ENCODE measurements around the gene SMIM10L2A.
"Not testable (repeated sequence)": the region's sequence is repeated elsewhere in the genome, so short reads cannot be mapped to it uniquely, and the experiment has no call there.

SMIM10L2A gene

GRCh38 chrX:135423173-135423864, 1.6 kb downstream of the SMIM10L2A start:
- not testable (repeated sequence) for DNase-seq

DNA sequence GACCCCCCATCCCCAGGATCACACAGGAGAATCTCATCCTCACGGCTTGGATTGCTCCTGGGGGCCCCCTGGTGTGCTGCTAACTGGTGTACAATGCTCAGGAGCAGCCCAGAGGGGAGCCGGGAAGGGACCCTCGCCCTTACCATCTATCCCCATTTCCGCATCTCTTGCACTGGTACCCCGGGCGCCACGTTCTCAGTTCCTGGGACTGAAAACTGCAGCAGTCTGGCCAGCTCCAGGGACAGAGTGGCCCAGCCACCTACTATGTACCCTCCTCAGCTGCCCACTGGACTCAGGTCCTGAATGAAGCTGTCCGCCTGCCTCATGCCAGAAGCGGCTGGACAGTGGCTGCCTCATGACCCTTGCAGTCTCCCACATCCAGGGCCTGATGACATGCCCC, 2.7 kb downstream of the SMIM10L2A start:
- DNase-seq = no peak

- DNase-seq = no peak
Measured at GRCh38 chrX:135425026-135425965, 3.6 kb downstream of the SMIM10L2A start.

DNA sequence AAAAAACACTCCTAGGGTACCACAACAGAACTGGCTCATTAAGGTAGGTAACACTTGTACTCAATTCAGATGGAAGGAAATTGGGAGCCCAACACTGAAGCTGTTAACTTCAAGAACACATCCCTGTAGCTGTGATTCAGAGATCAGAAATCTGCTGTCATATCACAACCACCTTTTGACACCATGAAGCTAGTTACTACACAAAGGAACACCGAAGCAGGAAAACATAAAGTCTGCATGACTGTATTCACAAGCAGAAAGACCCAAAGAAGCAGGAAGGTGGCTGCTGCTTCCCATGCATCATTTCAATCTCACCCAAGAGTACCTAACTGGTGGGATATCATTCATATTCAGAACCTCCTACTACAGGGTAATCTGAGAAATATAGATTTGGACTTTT, 7.7 kb downstream of the SMIM10L2A start:
- DNase-seq = no peak

DNA sequence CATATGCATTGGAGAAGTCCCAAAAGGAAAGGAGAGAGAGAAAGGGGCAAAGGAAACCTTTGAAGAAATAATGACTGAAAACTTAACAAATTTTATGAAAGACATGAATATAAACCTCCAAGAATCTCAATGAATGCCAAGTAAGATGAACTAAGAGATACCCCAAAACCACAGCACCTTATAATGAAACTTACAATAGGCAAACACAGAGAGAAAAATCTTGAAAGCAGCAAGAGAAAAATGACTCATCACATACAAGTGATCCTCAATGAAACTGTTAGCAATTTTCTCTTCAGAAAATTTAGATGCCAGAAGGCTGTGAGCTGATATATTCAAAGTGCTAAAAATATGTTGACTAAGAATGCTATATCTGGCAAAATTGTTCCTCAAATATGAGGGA, 10.1 kb downstream of the SMIM10L2A start:
- no peak for DNase-seq

- no peak for DNase-seq
Measured at GRCh38 chrX:135432453-135432852, 10.7 kb downstream of the SMIM10L2A start.

DNA sequence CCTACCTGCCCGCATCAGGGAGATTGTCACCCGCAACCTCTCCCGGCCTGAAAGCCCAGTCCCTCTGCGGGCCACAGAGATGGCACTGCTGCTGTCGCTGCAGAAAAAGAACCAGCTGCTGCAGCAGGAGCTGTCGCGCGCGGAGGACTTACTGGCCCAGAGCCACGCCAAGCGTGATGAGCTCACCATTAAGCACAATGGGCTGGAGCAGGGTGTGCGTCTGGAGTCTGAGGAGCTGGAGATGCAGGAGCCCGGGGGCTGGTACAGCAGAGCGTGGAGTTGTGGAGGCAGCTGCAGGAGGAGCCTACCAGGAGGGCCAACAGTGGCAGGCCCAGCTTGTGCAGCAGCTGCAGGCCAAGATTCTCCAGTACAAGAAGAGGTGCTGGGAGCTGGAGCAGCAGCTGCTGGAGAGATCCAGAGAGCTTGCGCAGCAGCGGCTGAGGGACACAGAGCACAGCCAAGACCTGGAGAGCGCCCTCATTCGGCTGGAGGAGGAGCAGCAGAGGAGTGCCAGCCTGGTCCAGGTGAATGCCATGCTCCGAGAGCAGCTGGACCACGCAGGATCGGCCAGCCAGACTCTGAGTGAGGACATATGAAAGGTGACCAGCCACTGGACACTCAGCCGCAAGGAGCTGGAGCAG, 11.3 kb downstream of the SMIM10L2A start:
- no peak for DNase-seq

- DNase-seq = no peak
Measured at GRCh38 chrX:135433531-135434257, 11.9 kb downstream of the SMIM10L2A start.

DNA sequence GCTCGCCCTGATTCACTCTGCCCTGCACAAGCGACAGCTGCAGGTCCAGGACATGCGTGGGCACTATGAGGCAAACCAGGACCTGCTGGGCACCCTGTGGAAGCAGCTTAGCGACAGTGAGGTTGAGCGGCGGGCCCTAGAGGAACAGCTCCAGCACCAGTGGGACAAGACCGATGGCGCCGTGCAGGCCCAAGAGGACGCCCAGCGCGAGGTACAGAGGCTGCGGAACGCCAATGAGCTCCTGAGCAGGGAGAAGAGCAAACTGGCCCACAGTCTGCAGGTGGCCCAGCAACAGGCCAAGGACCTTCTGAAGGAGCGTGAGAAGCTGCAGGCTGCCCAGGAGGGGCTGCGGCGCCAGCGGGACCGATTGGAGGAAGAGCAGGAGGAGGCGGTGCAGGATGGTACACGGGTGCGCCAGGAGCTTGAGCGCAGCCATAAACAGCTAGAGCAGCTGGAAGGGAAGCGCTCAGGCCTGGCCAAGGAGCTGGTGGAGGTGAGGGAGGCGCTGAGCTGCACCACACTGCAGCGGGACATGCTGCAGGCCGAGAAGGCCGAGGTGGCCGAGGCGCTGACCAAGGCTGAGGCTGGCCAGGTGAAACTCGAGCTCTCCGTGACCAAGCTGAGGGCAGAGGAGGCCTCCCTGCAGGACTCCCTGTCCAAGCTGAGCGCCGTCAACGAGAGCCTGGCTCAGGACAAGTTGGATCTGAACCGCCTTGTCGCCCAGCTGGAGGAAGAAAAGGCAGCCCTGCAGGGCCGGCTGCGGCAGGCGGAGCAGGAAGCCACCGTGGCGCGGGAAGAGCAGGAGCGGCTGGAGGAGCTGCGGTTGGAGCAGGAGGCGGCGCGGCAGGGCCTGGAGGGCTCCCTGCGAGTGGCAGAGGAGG, 12.8 kb downstream of the SMIM10L2A start:
- DNase-seq = no peak

DNA sequence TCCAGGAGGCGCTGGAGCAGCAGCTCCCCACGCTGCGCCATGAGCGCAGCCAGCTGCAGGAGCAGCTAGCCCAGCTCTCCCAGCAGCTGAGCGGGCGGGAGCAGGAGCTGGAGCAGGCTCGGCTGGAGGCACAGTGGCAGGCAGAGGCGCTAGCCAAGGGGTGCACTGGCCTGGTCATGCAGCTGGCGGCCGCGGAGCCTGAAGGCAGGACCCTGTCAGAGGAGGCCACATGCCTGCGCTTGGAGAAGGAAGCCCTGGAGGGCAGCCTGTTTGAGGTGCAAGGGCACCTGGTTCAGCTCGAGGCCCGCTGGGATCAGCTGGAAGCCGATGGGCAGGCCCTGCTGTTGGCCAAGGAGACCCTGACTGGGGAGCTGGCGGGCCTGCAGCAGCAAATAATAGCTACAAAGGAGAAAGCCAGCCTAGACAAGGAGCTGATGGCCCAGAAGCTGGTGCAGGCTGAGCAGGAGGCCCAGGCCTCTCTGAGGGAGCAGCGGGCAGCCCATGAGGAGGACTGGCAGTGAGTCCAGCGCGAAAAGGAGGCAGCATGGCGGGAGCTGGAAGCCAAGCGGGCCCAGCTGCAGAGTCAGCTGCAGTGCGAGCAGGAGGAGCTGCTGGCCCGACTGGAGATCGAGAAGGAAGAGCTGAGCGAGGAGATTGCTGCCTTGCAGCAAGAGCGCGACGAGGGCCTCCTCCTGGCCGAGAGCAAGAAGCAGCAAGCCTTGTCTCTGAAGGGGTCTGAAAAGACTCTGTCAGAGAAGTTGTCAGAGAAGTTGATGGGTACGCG, 13.6 kb downstream of the SMIM10L2A start:
- DNase-seq = no peak

DNA sequence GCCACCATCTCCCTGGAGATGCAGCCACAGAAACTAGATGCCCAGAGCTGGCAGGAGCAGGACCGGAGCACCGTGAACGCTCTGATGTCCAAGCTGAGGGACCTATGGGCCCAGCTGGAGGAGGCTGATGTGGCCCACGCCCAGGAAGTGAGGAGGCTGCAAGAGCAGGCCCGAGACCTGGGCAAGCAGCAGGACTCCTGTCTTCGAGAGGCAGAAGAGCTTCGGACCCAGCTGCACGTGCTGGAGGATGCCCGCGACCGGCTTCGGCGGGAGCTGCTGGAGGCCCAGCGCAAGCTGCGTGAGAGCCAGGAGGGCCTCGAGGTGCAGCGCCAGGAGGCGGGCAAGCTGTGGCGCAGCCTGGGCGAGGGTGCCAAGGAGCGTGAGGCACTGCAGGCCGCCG, 14.2 kb downstream of the SMIM10L2A start:
- no peak for DNase-seq

- DNase-seq = no peak
Measured at GRCh38 chrX:135436456-135436855, 14.7 kb downstream of the SMIM10L2A start.

- peak; percentile 2 for DNase-seq
Measured at GRCh38 chrX:135436966-135437866, 15.5 kb downstream of the SMIM10L2A start.

- DNase-seq = peak; percentile 33
Measured at GRCh38 chrX:135437867-135438733, 16.4 kb downstream of the SMIM10L2A start.

- no peak for DNase-seq
Measured at GRCh38 chrX:135438734-135439043, 16.9 kb downstream of the SMIM10L2A start.

- DNase-seq = no peak
Measured at GRCh38 chrX:135449637-135450550, 28.1 kb downstream of the SMIM10L2A start.

GRCh38 chrX:135453381-135453780, 31.6 kb downstream of the SMIM10L2A start:
- DNase-seq = no peak

DNA sequence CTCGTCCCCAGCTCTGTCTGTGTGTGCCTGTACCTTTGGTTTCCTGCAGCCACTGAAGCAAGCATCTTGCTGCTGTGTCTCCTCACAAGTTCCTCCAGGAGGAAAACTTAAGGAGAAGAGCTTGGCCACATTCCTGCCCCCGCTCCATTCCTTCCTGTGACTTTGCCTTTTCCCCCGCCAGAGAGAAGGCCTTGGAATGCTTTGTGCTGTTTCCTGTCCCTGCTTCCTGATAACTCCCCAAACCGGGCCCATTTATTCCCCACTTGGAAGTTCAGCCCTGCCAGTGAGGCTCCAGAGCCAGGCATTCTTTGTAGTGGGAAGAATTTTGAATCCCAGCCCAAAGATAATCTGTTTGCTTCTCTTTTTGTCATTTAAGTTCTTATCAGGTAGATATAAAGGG, 33.1 kb downstream of the SMIM10L2A start:
- DNase-seq = no peak

Measured in DMS79 treated with DMSO at 0.1 percent for 48 hours (cell line).